ENCODE data around the gene ITGB4.

Gene ITGB4

GRCh38 chr17:75795820-75796607 lies 74.8 kb downstream of the ITGB4 start:
- no peak overlapping the region for H3K27ac Mint-ChIP-seq
- peaks cover 22% of the 10 kb centered on the region for H3K4me1 Mint-ChIP-seq (ENCODE audit: low read depth)
- H3K9me3 Mint-ChIP-seq = no peaks in the 10 kb centered on the region
- H3K27me3 Mint-ChIP-seq = no peaks in the 10 kb centered on the region
- H3K36me3 Mint-ChIP-seq (ENCODE audit: low read depth) = peaks cover 34% of the 10 kb centered on the region
- H3K4me3 Mint-ChIP-seq = no peak overlapping the region

GRCh38 chr17:75799402-75799801 lies 78.1 kb downstream of the ITGB4 start:
- Mint-ChIP-seq H3K4me1 (ENCODE audit: low read depth) (peaks cover 10% of the 10 kb centered on the region), H3K27ac (no peak overlapping the region), H3K9me3 (no peaks in the 10 kb centered on the region), H3K4me3 (no peak overlapping the region), H3K27me3 (no peaks in the 10 kb centered on the region), H3K36me3 (ENCODE audit: low read depth) (peaks cover 13% of the 10 kb centered on the region)

- H3K27me3 Mint-ChIP-seq = no peaks in the 10 kb centered on the region
- no peak overlapping the region for H3K27ac Mint-ChIP-seq
- no peaks in the 10 kb centered on the region for H3K9me3 Mint-ChIP-seq
- peaks cover 7% of the 10 kb centered on the region for H3K36me3 Mint-ChIP-seq (ENCODE audit: low read depth)
- peaks cover 10% of the 10 kb centered on the region for H3K4me1 Mint-ChIP-seq (ENCODE audit: low read depth)
- H3K4me3 Mint-ChIP-seq = no peak overlapping the region
These were observed 82.6 kb downstream of the ITGB4 start for GRCh38 chr17:75803883-75804282.

- H3K4me3 Mint-ChIP-seq = no peak overlapping the region
- no peak overlapping the region for H3K27ac Mint-ChIP-seq
- peaks cover 10% of the 10 kb centered on the region for H3K4me1 Mint-ChIP-seq (ENCODE audit: low read depth)
- H3K36me3 Mint-ChIP-seq (ENCODE audit: low read depth) = no peaks in the 10 kb centered on the region
- no peaks in the 10 kb centered on the region for H3K9me3 Mint-ChIP-seq
- no peaks in the 10 kb centered on the region for H3K27me3 Mint-ChIP-seq
These were observed 85.7 kb downstream of the ITGB4 start for GRCh38 chr17:75806822-75807500.
